GM20431 (cell line): ENCODE measurements around the gene SAFB.
"Not testable (repeated sequence)": the region's sequence is repeated elsewhere in the genome, so short reads cannot be mapped to it uniquely, and the experiment has no call there.

ENCODE experiments used
- in situ Hi-C: fragments of 300-500 bp; cut with MseI, MboI; formaldehyde crosslinking; loops from one replicate; pipeline ENCODE4 v1.15.0; 2020; ENCODE audit warnings: low sequenced_read_pairs; ENCODE audit not compliant: unreplicated experiment

The SAFB gene

DNA sequence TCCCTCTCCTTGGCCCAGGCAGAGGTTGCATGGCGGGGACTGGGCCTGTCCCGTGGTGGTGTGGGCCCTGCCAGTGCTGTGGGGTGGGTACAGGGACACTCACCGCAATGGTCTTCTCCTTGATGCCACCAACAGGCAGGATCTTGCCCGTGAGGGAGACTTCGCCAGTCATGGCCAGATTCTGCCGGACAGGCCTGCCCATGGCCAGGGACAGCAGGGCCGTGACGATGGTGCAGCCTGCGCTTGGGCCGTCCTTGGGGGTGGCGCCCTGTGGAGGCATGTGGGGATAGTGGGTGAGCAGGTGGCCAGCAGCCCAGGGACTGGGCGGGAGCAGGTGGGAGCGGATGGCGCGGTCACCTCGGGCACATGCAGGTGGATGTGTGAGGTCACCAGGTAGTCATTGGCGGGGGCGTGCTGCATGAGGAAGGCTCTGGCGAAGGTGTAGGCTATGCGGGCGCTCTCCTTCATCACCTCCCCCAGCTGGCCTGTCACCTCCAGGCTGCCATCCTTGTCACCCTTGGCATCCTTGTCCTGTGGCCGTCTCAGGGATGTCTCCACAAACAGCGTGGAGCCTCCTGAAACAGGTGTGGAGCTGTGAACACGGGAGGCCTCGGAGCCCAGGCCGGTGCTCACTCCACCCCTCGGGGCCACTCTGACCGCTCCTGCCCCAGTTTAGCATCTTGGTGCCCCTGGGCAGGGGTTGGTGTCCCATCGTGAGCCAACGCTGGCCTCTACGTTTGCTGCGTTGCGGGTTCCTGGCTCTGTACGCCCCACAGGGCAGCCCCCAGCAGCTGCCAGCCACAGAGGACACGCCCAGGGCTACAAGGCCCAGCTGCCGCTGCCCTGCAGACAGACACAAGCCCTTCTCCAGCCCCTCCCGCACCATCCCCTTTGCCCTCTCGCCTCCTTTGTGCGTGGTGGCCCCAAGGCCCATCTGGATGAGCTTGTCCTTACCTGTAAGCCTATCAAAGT is 70.6 kb downstream of the SAFB start:
- in situ Hi-C loops: no loop called here

DNA sequence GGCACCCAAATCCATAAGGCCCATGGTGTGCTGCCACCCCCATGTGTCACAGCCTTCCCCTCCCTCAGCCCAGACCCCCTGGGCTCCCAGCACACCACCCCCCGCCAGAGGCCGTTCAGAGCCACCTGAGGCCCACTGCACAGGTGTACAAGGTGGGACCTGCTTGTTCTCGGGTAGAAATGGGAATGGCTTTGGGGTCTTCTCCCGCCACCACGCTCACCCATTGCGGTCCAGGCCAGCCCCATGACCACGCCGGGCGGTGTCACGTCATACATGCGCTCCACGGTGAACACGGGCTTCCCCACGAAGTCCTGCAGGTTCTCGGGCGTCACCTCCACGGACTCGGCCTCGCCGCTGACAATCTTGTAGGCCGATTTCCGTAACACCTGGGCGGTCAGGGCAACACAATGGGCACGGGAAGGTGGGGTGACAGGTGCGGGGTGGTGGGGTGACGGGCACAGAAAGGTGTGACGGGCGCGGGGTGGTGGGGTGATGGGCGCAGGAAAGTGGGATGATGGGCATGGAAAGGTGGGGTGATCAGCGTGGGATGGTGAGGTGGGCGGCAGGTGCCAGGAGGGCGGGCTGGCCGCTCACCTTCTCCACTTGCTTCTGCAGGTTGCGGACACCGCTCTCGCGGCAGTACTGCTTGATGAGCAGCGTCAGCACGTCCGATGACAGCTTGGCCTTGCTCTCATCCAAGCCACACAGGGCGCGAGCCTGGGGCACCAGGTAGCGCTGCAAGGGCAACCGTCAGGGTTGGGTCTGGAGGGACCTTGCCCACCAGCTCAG is 71.5 kb downstream of the SAFB start:
- in situ Hi-C loops: no loop called here

DNA sequence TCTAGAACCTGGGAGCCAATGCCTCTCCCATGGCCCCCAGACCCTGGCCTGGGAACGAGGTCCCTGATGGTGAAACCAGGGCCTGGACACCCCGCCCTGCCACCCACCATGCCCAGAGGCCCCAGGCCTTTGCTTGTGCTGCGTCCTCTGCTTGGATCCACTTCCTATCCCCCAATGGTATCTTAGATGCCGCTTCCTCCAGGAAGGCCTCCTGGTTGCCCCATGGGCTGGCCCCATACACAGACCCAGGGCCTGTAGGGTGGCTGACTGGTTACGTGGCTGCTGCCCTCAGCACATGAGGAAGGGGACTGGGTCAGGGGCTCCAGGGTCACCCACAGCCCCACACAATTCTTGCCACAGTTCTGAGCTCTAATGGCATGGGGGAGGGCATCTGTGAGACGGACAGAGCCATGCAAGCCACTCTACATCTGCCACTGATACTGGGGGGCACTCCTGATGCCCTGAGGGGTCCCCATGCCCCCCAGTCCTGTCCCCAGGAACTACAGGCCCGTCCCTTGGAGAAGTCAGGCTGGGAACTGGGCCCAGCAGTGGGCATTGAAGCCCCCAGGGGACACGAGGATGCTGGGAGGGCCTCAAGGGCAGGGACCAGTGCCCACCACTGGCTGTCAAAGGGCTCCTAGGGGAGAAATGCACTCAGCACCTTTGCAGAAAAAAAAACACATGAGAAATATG is 72.2 kb downstream of the SAFB start:
- in situ Hi-C loops: no loop called here

DNA sequence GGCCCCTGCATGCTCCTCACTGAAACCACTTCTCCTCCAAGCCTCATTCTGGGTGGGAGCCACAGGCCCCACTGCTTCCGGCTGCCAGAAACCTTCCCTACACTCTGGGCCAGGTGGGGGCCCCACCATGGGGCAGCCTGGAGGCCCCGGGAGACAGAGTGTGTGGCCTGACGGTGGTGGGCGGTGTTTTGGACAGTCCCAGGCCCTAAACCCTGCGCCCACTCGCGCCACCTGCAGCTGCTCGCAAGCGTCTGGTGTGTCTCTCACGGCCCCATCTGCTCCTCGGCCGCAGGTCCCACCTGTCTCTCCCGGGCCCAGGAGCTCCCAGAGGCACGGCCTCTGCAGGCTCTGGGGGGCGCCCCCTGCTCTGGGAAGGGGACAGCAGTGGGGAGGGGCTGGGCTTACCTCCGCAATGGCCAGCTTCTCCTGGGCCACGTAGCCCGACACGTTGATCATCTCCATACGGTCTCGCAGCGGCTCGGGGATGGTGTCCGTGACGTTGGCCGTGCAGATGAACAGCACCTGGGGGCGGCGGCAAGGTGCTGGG is 72.8 kb downstream of the SAFB start:
- in situ Hi-C loops: no loop called here

DNA sequence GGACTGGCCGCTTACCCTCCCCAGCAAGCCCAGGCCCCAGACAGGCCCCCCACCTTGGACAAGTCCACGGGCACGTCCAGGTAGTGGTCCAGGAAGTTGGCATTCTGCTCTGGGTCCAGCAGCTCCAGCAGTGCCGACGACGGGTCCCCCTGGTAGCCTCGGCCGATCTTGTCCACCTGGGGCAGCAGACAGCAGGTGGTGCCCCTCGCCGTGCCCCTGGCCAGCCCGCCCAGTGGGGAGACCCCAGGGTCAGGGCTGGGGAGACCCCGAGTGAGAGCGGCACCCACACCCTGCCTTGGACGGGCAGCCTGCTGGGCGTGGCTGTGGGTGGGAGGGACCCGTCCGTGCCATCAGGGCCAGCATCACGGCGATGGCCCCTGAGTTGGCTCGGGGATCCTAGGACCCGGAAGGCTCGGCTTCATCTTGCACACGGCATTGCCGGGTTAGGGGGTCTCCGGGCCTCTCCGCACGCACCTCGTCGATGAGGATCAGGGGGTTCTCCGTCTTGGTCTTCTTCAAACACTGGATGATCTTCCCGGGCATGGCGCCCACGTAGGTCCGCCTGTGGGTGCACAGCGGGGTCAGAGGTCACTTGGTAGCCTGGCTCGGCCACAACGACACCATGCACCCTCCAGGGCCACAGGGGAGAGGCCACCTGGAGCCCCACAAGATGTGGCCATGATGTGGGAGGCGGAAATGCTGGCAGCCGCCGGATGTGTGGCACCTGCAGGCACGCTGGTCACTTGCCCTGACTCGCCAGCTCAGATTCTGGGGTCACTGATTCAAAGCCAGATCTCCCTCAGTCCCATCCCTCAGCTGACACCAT is 73.5 kb downstream of the SAFB start:
- in situ Hi-C loops: no loop called here

DNA sequence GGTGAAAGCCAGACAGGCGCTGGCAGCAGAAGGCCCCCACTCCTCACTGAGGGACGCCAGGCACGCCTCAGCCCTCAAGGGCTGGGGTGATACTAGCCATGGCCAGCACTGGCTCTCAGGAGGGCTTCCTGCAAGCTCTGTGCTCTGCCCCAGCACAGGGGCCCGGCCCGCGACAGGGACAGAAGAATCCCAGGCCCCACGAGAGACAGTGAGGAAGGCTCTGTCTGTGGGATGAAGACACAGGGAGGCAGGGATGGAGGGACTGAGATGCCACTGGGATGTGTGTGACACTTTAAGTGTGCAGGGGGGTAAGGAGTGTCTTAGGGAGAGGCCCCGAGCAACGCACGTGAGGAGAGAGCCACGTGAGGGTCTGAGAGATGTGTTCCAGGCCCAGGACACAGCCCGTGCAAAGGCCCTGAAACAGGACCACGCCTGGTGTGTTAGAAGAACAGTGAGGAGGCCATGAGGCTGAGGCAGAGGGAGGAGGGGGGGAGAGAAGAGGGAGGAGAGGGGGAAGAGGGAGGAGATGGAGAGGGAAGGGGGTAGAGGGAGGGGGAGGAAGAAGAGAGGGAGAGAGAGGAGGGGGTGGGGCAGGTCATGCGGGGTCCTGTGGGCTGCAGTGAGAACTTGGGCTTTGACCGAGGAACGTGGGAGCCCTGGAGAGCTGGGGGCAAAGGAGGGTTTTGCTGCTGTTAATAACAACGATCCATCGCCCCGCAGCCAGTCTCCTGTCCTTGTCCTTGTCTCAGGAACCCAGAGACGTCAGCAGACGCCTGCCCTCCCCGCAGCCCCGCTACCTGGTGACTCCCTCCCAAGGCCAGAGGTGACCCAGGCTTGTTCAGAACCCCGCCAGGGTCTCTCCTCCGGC is 74.4 kb downstream of the SAFB start:
- in situ Hi-C loops: no loop called here

DNA sequence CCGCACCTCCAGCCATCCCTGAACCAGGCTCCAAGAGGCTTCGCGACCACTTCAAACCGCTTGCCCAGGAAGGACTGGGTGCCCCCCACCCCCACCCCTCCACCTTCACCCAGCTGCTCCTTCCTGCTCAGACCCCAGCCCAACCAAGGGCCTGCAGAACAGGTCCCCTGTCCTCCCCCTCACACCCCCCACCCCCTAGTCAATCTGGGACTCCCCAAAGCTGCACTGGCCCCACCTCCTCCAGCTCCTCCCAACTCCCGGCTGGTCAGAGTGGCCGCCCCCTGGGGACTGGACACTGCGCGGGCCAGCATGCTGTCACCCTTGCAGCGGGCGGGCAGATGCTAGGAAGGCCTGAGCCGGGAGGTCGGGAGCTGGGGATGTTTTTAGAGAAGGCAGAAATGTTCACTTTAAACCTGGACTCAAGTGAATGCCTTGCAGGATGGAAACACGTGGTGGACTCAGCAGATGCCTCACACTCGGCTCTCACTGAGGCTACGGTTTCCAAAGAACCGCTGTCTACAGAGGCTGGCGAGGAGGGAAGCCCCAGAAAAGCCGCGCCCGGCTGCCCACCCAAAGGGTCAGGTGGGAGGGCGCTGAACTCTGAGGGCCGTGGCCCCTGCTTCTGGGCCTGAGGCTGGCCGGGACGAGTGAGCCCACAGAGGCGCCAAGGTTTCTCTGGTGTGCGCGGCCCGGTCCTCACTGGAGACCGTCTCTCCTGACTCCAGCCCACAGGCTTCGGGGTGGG is 75.2 kb downstream of the SAFB start:
- in situ Hi-C loops: no loop called here

DNA sequence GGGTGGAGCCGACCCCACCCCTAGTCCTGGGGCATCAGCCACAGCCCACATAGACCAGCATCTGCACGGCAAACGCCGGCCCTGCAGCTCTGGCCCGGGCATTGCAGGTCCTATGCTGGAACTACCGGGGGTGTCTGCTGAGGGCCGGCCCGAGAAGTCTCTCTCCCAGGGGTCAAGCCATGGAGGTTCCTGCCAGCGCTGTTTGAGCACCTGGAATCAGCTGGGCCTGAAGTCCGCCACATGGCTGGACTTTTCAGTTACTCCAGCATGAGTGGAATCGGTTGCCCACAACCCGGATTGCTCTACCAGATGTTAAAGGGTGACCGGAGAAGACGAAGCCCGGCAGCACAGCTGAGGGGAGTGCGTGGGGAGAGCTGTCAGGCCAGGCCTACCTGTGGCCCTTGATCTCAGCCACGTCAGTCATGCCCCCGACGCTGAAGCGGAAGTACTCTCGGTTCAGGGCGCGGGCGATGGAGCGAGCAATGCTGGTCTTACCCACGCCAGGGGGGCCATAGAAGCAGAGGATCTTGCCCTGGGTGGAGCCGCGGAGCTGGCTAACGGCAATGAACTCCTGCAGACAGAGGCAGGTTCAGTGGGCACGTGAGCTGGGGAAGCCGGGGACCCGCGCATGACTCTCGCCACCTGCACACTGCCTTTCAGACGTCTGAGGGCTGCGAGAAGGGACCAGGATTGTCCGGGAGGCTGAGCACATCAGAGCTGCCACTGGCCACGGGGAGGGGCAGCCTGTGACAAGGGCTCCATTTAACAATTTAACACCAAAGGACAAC is 75.9 kb downstream of the SAFB start:
- in situ Hi-C loops: no loop called here

DNA sequence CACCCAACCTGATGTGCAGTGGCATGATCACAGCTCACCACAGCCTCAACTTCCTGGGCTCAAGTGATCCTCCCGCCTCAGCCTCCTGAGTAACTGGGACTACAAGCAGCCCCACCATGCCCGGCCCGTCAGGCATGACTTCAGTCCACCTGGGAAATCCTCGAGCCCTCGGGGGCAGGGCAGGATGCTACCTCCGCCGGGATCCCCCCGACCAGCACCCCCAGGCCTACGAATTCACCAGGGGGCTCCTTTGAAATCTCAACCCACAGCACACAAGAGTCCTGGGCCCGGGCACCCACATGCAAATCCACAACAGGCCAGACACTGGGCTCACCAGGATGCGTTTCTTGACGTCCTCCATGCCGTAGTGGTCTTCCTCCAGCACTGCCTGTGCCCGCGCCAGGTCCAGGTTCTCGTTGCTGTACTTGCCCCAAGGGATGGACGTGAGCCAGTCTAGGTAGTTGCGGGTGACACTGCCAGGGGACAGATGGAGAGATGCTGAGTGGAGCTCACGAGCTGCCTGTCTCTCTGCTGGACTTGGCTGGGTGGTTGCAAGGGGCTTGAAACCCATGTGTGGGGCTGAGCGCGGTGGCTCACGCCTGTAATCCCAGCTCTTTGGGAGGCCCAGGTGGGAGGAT is 77.7 kb downstream of the SAFB start:
- in situ Hi-C loops: no loop called here

DNA sequence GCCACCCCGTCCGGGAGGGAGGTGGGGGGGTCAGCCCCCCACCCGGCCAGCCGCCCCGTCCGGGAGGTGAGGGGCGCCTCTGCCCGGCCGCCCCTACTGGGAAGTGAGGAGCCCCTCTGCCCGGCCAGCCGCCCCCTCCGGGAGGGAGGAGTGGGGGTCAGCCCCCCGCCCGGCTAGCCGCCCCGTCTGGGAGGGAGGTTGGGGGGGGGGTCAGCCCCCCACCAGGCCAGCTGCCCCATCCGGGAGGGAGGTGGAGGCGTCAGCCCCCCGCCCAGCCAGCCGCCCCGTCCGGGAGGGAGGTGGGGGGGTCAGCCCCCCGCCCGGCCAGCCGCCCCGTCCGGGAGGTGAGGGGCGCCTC is 79.1 kb downstream of the SAFB start:
- in situ Hi-C loops: not testable (repeated sequence)

DNA sequence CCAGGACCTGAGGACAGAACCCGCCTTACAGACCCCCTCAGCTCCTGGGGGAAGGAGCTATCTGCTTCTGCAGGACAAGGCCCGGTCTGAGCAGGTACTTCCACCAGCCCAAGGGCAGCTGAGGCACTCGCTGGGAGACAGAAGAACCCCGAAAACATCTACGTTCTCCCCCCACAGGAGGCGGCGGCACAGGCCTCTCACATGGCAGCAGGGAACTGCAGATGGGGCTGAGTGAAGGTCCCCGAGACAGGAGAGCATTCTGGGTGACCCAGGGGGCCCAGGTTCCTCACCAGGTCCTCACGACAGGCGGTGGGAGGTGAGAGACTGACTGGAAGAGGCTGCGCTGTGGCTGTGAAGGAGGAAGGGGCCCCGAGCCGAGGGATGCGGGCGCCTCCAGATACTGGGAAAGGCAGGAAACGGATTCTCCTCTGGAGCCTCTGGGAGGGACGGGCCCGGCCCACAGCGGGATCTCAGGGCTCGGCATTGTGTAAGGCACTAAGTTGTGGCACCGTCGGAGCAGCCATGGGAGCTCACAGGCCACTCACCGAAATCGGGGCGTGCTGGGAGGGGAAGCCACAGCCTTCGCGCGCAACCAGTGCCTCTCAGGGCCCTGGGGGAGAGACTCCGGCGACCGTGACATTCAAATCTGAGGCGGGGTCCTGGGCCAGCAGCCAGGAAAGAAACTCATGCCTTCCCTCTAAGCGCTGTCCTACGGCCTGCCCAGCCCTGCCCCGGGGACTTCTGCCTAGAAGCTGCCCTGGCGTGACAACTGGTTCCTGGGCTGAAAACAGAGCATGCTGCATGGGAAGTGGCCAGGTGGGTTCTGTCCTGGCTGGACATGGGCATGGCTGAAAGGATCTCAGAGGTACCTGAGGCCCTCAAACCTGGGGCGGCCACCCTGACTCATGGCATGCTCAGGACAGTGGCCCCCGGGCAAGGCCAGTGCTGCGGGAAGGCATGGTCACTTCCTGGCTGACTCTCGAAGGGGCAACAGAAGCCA is 81.2 kb downstream of the SAFB start:
- in situ Hi-C loops: no loop called here

DNA sequence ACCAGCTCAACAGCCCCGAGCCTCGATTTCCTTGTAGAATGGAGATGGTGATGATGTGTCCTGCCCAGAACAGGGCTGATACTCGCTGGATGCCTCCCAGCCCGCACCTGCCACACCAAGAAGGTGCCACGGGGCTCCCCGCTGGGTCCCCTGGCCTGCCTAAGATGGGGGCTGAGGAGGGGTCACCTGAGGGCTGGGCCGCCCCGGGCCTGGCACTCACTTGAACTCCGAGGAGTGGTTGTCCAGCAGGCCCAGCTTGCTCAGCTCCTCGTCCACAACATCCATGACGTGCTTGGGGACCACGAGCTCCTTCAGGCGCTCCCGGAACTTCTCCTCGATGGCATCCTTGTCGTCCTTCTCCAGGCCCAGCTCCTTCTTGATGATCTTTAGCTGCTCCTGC is 82.7 kb downstream of the SAFB start:
- in situ Hi-C loops: no loop called here

DNA sequence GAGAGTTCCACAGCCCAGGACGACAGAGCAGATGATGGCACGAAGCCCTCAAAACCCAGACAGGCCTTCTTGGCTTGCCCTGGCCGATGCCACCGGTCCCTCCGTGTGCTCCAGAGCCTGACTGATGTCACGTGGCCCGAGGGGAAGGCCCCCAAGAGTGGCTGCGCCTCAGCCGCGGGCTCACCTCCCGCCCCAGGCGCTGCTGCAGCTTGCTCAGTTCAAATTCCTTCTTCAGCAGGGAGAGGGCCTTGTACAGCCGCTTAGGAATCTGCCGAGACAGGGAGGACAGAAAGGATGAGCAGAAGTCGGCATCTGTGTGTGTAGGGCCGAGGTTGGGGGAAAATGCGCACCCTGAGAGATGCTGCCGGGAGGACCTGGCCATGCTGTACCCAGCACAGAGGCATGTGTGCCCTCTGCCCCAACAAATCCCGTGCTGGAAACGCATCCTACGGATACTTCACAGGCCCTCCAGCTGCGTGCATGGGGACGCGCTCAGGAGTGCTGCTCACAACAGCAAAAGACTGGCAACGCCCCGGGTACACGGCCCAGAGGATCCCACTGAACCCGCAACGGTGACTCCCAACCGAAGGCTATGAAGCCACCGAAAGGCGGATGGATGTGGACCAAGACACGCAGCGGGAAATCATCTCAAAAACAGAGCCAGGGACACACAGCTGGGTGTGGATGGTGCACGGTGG is 84.1 kb downstream of the SAFB start:
- in situ Hi-C loops: no loop called here

DNA sequence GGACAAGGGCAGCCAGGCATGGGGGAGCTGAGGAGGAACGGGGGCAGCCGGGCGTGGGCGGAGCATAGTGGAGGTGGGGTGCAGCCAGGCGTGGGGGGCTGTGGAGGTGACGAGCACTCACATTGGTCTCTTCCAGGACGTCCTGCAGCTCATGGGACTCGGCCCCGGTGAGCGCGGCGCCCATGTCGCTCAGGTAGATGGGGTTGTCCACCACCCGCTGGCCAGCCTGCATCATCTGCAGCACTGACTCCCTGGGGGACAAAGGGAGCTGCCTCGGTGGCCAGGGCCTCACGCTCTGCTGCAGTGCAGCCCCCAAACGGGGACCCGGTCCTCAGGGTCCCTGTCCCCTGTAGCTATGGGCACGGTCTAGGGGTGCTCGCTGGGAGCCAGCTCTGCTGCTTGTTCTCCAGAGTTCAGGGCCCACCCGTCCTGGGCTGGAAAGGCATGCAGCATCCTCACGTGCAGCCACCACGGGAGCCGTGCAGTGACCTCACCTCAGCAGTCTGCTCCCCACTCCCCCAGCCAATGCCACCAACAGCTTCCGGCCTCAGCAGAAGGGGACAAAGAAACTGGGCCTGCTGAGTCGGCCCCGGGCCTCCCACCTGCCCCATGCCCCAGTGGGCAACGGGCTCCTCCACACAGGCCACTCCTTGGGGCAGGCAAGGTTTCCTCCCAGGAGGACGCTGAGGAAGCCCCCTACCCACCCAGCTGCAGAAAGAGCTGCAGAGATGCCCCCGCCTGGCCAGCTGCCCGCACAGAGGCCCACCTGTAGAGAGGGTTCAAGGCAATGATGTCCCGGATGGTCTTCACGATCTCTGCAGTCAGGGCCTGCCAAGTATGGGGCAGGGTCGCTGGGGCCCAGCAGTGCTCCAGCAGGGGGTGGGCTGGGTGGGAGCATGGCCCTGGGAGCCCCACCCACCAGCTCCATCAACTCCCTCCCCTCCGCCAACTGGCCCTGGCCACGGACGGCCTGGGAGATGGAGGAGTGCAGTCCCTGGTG is 85.0 kb downstream of the SAFB start:
- in situ Hi-C loops: no loop called here
